ENCODE results near the gene HADHA. TPM values are rescaled to one million over a fixed set of nuclear protein-coding genes. Genes with fewer than 3 reads are reported as not detected.
"Not testable (repeated sequence)": the region's sequence is repeated elsewhere in the genome, so short reads cannot be mapped to it uniquely, and the experiment has no call there.

HADHA gene
- total and polyA plus RNA-seq, 2 donors, result 57.1 to 114 TPM

DNA sequence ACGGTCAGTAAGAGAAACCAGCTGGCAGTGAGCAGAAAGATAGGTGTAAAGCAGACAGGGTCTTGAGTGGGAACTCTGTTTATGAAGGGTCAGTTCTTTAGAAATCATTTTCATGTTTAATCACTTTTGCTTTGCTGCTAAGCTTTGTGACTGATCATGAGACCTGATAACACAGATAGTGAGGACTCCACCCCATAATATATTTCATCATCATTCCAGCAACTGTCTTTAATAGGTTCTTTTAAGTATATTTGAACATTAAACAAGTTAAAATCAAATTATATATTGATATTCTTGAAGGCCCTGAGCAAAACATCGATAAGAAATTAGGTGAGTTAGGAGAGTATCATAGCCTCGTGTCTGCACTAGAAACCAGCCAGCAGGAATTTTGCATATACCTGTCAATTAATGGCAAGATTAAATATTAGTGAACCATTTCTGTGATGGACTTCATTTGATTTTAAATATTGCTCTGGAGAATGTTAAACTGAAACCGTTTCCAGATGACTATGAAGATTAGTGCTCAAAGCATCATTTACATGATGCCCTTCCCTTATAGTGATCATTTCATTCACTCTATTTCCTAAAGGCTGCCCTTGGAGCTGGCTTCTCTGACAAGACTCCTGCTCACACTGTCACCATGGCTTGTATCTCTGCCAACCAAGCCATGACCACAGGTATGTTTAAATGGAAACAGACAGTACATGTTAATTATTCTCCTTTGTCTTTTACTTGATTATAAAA, 32.2 kb upstream of the HADHA start:
- Histone ChIP-seq H3K36me3 (ENCODE audit: control insufficient read depth in 2 of 2, insufficient read depth in 2 of 2, low read length in 1 of 2) (peaks cover 22 to 57% of the 10 kb centered on the region in 2 donors), H3K4me3 (ENCODE audit: low read length in 2 of 2) (no peak overlapping the region), H3K4me1 (ENCODE audit: control insufficient read depth in 2 of 2, insufficient read depth in 2 of 2, low read length in 2 of 2) (no peaks in the 10 kb centered on the region), H3K27ac (ENCODE audit: low read depth in 1 of 2, low read length in 1 of 2) (no peak overlapping the region), H3K27me3 (ENCODE audit: control insufficient read depth in 2 of 2, insufficient read depth in 1 of 2, low read length in 1 of 2) (no peaks in the 10 kb centered on the region), H3K9me3 (ENCODE audit: control insufficient read depth in 2 of 2, insufficient read depth in 1 of 2, low read length in 1 of 2) (no peaks in the 10 kb centered on the region)
- WGBS, result 99% methylated on average over 4 of the region's 4 CpGs
- no peak for DNase-seq (ENCODE audit: low read depth in 6 of 9, low spot score in 9 of 9)

GRCh38 chr2:26274058-26274613, 29.7 kb upstream of the HADHA start:
- Histone ChIP-seq H3K9me3 (ENCODE audit: control insufficient read depth in 2 of 2, insufficient read depth in 1 of 2, low read length in 1 of 2) (no peaks in the 10 kb centered on the region), H3K36me3 (ENCODE audit: control insufficient read depth in 2 of 2, insufficient read depth in 2 of 2, low read length in 1 of 2) (peaks cover 8 to 38% of the 10 kb centered on the region in 2 donors), H3K4me1 (ENCODE audit: control insufficient read depth in 2 of 2, insufficient read depth in 2 of 2, low read length in 2 of 2) (no peaks in the 10 kb centered on the region), H3K4me3 (ENCODE audit: low read length in 2 of 2) (no peak overlapping the region), H3K27me3 (ENCODE audit: control insufficient read depth in 2 of 2, insufficient read depth in 1 of 2, low read length in 1 of 2) (no peaks in the 10 kb centered on the region), H3K27ac (ENCODE audit: low read depth in 1 of 2, low read length in 1 of 2) (no peak overlapping the region)
- DNase-seq (ENCODE audit: low read depth in 6 of 9, low spot score in 9 of 9), result no peak
- 95% methylated on average over 5 of the region's 5 CpGs for WGBS

GRCh38 chr2:26273501-26273900, 29.1 kb upstream of the HADHA start:
- WGBS, result 96% methylated on average over 2 of the region's 2 CpGs
- DNase-seq (ENCODE audit: low read depth in 6 of 9, low spot score in 9 of 9), result no peak
- H3K27me3 ChIP-seq (ENCODE audit: control insufficient read depth in 2 of 2, insufficient read depth in 1 of 2, low read length in 1 of 2), result no peaks in the 10 kb centered on the region
- H3K27ac ChIP-seq (ENCODE audit: low read depth in 1 of 2, low read length in 1 of 2), result peak overlapping the region in 1 of 2 donors; percentile 52
- peaks cover 8 to 31% of the 10 kb centered on the region in 2 donors for H3K36me3 ChIP-seq (ENCODE audit: control insufficient read depth in 2 of 2, insufficient read depth in 2 of 2, low read length in 1 of 2)
- H3K4me1 ChIP-seq (ENCODE audit: control insufficient read depth in 2 of 2, insufficient read depth in 2 of 2, low read length in 2 of 2), result no peaks in the 10 kb centered on the region
- H3K4me3 ChIP-seq (ENCODE audit: low read length in 2 of 2), result no peak overlapping the region
- H3K9me3 ChIP-seq (ENCODE audit: control insufficient read depth in 2 of 2, insufficient read depth in 1 of 2, low read length in 1 of 2), result no peaks in the 10 kb centered on the region

- Histone ChIP-seq H3K4me3 (ENCODE audit: low read length in 2 of 2) (no peak overlapping the region), H3K36me3 (ENCODE audit: control insufficient read depth in 2 of 2, insufficient read depth in 2 of 2, low read length in 1 of 2) (peaks cover 3 to 12% of the 10 kb centered on the region in 2 donors), H3K27me3 (ENCODE audit: control insufficient read depth in 2 of 2, insufficient read depth in 1 of 2, low read length in 1 of 2) (no peaks in the 10 kb centered on the region), H3K9me3 (ENCODE audit: control insufficient read depth in 2 of 2, insufficient read depth in 1 of 2, low read length in 1 of 2) (no peaks in the 10 kb centered on the region), H3K4me1 (ENCODE audit: control insufficient read depth in 2 of 2, insufficient read depth in 2 of 2, low read length in 2 of 2) (no peaks in the 10 kb centered on the region), H3K27ac (ENCODE audit: low read depth in 1 of 2, low read length in 1 of 2) (no peak overlapping the region)
- no peak for DNase-seq (ENCODE audit: low read depth in 6 of 9, low spot score in 9 of 9)
Measured at GRCh38 chr2:26270373-26270772, 25.9 kb upstream of the HADHA start.

DNA sequence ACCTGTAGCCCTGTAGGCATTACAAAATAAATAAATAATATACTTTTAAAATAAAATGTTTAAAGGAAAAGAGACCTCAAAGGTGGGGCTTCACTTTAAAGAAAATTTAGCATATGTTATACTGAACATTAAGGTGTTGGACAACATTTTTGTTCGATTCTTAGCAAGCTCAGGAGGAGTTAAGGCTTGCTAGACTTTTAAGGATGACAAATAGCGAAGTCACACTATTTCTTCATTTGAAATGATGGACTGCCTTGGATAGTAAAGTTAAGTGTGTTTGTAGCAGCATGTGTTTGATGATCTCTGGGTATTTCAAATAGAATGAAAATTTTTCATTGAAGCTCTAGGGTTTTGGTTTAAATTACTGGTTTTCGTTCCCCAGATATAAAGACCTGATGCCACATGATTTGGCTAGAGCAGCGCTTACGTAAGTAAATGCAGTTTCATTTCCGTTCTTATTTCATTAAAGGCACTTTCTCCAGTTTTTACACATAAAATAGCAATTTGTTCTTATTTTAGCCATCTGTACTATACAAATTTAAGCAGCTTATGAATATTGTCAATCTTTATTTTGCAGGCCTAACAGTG, 25.2 kb upstream of the HADHA start:
- 96% methylated on average over 6 of the region's 6 CpGs for WGBS
- Histone ChIP-seq H3K27ac (ENCODE audit: low read depth in 1 of 2, low read length in 1 of 2) (peak overlapping the region in 1 of 2 donors; percentile 31), H3K4me3 (ENCODE audit: low read length in 2 of 2) (no peak overlapping the region), H3K4me1 (ENCODE audit: control insufficient read depth in 2 of 2, insufficient read depth in 2 of 2, low read length in 2 of 2) (no peaks in the 10 kb centered on the region), H3K36me3 (ENCODE audit: control insufficient read depth in 2 of 2, insufficient read depth in 2 of 2, low read length in 1 of 2) (peaks cover 3 to 5% of the 10 kb centered on the region in 2 donors), H3K27me3 (ENCODE audit: control insufficient read depth in 2 of 2, insufficient read depth in 1 of 2, low read length in 1 of 2) (no peaks in the 10 kb centered on the region), H3K9me3 (ENCODE audit: control insufficient read depth in 2 of 2, insufficient read depth in 1 of 2, low read length in 1 of 2) (no peaks in the 10 kb centered on the region)
- DNase-seq (ENCODE audit: low read depth in 6 of 9, low spot score in 9 of 9), result no peak

DNA sequence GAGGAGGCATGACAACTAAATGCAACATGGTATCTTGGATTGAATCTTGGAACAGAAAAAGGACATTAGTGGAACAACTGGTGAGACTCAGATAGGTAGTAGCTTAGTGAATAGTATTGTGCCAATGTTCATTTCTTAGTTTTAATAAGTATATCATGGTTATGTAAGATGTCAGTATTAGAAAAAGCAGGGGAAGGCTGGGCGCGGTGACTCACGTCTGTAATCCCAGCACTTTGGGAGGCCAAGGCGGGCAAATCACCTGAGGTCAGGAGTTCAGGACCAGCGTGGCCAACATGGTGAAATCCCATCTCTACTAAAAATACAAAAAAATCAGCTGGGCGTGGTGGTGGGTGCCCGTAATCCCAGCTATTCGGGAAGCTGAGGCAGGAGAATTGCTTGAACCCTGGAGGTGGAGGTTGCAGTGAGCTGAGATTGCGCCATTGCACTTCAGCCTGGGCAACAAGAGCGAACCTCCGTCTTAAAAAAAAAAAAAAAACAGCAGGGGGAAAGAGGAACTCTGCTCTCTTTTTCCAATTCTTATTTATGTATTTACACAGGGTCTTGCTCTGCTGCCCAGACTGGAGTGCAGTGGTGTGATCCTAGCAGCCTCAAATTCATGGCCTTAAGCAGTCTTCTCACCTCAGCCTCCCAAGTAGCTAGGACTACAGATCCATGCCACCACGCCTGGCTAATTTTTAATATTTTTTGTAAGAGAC, 24.4 kb upstream of the HADHA start:
- H3K9me3 ChIP-seq (ENCODE audit: control insufficient read depth in 2 of 2, insufficient read depth in 1 of 2, low read length in 1 of 2); H3K4me1 ChIP-seq (ENCODE audit: control insufficient read depth in 2 of 2, insufficient read depth in 2 of 2, low read length in 2 of 2); H3K4me3 ChIP-seq (ENCODE audit: low read length in 2 of 2); H3K27ac ChIP-seq (ENCODE audit: low read depth in 1 of 2, low read length in 1 of 2); DNase-seq (ENCODE audit: low read depth in 6 of 9, low spot score in 9 of 9); H3K36me3 ChIP-seq (ENCODE audit: control insufficient read depth in 2 of 2, insufficient read depth in 2 of 2, low read length in 1 of 2); H3K27me3 ChIP-seq (ENCODE audit: control insufficient read depth in 2 of 2, insufficient read depth in 1 of 2, low read length in 1 of 2): not testable (repeated sequence)
- WGBS, result 97% methylated on average over 12 of the region's 12 CpGs

- no peak for DNase-seq (ENCODE audit: low read depth in 6 of 9, low spot score in 9 of 9)
- H3K27me3 ChIP-seq (ENCODE audit: control insufficient read depth in 2 of 2, insufficient read depth in 1 of 2, low read length in 1 of 2), result no peaks in the 10 kb centered on the region
- 98% methylated on average over 4 of the region's 4 CpGs for WGBS
- H3K27ac ChIP-seq (ENCODE audit: low read depth in 1 of 2, low read length in 1 of 2), result no peak overlapping the region
- H3K4me3 ChIP-seq (ENCODE audit: low read length in 2 of 2), result no peak overlapping the region
- H3K36me3 ChIP-seq (ENCODE audit: control insufficient read depth in 2 of 2, insufficient read depth in 2 of 2, low read length in 1 of 2), result peaks cover 0 to 6% of the 10 kb centered on the region in 2 donors
- no peaks in the 10 kb centered on the region for H3K4me1 ChIP-seq (ENCODE audit: control insufficient read depth in 2 of 2, insufficient read depth in 2 of 2, low read length in 2 of 2)
- H3K9me3 ChIP-seq (ENCODE audit: control insufficient read depth in 2 of 2, insufficient read depth in 1 of 2, low read length in 1 of 2), result no peaks in the 10 kb centered on the region
Measured at GRCh38 chr2:26268213-26268612, 23.8 kb upstream of the HADHA start.

- not testable (repeated sequence) for H3K27ac ChIP-seq (ENCODE audit: low read depth in 1 of 2, low read length in 1 of 2); H3K9me3 ChIP-seq (ENCODE audit: control insufficient read depth in 2 of 2, insufficient read depth in 1 of 2, low read length in 1 of 2); H3K4me3 ChIP-seq (ENCODE audit: low read length in 2 of 2); H3K4me1 ChIP-seq (ENCODE audit: control insufficient read depth in 2 of 2, insufficient read depth in 2 of 2, low read length in 2 of 2); H3K27me3 ChIP-seq (ENCODE audit: control insufficient read depth in 2 of 2, insufficient read depth in 1 of 2, low read length in 1 of 2); DNase-seq (ENCODE audit: low read depth in 6 of 9, low spot score in 9 of 9)
- H3K36me3 ChIP-seq (ENCODE audit: control insufficient read depth in 2 of 2, insufficient read depth in 2 of 2, low read length in 1 of 2), result peaks cover 29 to 30% of the 10 kb centered on the region in 2 donors
- 98% methylated on average over 8 of the region's 8 CpGs for WGBS
Measured at GRCh38 chr2:26258836-26259235, 14.4 kb upstream of the HADHA start.

Data from thymus (tissue), 11 donors.